OCI-LY7 (cell line): Measurements from ENCODE around the gene NTNG2.

Experiments
- EZH2phosphoT487 ChIP-seq: fragments of 200-600 bp; sonication (generic); IDR thresholded peaks from 2 replicates; pipeline ENCODE4 v1.6.1; 2018; ENCODE audit warnings: low read depth, borderline replicate concordance, mild to moderate bottlenecking, mixed run types, antibody characterized with exemption, low read length, moderate library complexity, mixed read lengths
- TF ChIP-seq, protein P1 (sequence below): fragments of 200-600 bp; sonication (generic); conservative IDR thresholded peaks from 2 replicates; pipeline ENCODE4 v1.5.1; 2014; ENCODE audit warnings: mild to moderate bottlenecking, antibody characterized with exemption, low read length, moderate library complexity, mixed read lengths

DNA sequence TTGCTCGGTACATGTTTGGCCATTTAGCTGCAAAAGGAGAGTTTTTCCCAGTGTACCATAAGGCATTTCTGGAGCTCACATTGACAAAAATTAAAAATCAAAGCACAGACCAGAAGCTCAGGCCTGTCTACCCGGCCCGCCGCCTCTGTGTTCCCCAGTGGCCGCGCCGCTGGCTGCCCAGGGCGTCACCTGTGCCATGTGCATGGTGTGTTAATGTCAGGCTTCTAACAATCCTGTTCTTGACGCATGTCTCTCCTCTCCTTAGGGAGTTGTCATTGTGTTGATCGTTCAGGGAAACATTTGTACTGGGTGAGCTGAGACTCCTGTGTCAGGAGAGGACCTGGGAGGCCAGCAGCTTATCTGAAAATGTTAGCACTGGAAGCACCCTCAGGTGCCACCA is 9.6 kb upstream of the NTNG2 start:
- TF ChIP-seq, protein P1, sequence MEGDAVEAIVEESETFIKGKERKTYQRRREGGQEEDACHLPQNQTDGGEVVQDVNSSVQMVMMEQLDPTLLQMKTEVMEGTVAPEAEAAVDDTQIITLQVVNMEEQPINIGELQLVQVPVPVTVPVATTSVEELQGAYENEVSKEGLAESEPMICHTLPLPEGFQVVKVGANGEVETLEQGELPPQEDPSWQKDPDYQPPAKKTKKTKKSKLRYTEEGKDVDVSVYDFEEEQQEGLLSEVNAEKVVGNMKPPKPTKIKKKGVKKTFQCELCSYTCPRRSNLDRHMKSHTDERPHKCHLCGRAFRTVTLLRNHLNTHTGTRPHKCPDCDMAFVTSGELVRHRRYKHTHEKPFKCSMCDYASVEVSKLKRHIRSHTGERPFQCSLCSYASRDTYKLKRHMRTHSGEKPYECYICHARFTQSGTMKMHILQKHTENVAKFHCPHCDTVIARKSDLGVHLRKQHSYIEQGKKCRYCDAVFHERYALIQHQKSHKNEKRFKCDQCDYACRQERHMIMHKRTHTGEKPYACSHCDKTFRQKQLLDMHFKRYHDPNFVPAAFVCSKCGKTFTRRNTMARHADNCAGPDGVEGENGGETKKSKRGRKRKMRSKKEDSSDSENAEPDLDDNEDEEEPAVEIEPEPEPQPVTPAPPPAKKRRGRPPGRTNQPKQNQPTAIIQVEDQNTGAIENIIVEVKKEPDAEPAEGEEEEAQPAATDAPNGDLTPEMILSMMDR, result no peak
- no peak for TF ChIP-seq EZH2phosphoT487
